Natural killer cell treated with Interleukin-12 subunit alpha and Interleukin-12 subunit beta and Interleukin-15 and Interleukin-18, amount 100 ng/mL, for 72 hours (primary cell): ENCODE data around the gene KLHL29. TPM values are rescaled to one million over a fixed set of nuclear protein-coding genes. Genes with fewer than 3 reads are reported as not detected.
A peak's percentile ranks its signal among the peaks of the same experiment; 100 is the strongest.

ENCODE experiments used
- ATAC-seq, 2 donors: fragments of 150-1000 bp; cut with Tn5 transposase in 1 of 2; sonication (Bioruptor Pico), chemical (Tn5 transposase) in 1 of 2; 2 replicates each; pipeline ENCODE4 v1.10.0; 2021
- DNase-seq: peaks from one replicate; pipeline ENCODE4 v3.0.0; 2022; ENCODE audit warnings: low spot score
- H3K27ac Mint-ChIP-seq, 2 donors: 1 replicate in 1 of 2; 2 replicates in 1 of 2; pipeline ENCODE4 v1.8.0; 2022; ENCODE audit warnings: mixed read lengths in 2 of 2, mild to moderate bottlenecking in 1 of 2, moderate library complexity in 1 of 2
- H3K27me3 Mint-ChIP-seq, 2 donors: 1 replicate in 1 of 2; 2 replicates in 1 of 2; pipeline ENCODE4 v1.8.0; 2022; ENCODE audit warnings: mixed read lengths in 2 of 2
- H3K36me3 Mint-ChIP-seq: one replicate; pipeline ENCODE4 v1.8.0; 2022; ENCODE audit warnings: mixed read lengths
- H3K4me1 Mint-ChIP-seq, 2 donors: 1 replicate in 1 of 2; 2 replicates in 1 of 2; pipeline ENCODE4 v1.8.0; 2022; ENCODE audit warnings: low read depth in 2 of 2, mixed read lengths in 2 of 2, mild to moderate bottlenecking in 1 of 2
- H3K4me3 Mint-ChIP-seq: one replicate; pipeline ENCODE4 v1.8.0; 2022; ENCODE audit warnings: mixed read lengths
- H3K9me3 Mint-ChIP-seq: 2 replicates; pipeline ENCODE4 v1.8.0; 2022; ENCODE audit warnings: mixed read lengths
- total RNA-seq, 2 donors: library from RNA; stranded (reverse); gene quantifications; one replicate each; pipeline ENCODE4 v1.2.3, GENCODE V29; 2022

The KLHL29 gene
- total RNA-seq, 2 donors from 2014 or later = 0.11 to 0.12 TPM

- Mint-ChIP-seq H3K27me3 (peaks cover 4 to 7% of the 10 kb centered on the region in 2 donors), H3K27ac (no peak overlapping the region), H3K36me3 (no peaks in the 10 kb centered on the region), H3K4me1 (peaks cover 0 to 6% of the 10 kb centered on the region in 2 donors), H3K9me3 (no peaks in the 10 kb centered on the region), H3K4me3 (no peak overlapping the region)
- no peak for ATAC-seq
- no peak for DNase-seq
Measured at GRCh38 chr2:23526835-23527790, 142.1 kb downstream of the KLHL29 start.

- no peak for ATAC-seq
- Mint-ChIP-seq H3K27me3 (peaks cover 4 to 7% of the 10 kb centered on the region in 2 donors), H3K27ac (no peak overlapping the region), H3K4me3 (no peak overlapping the region), H3K36me3 (no peaks in the 10 kb centered on the region), H3K9me3 (no peaks in the 10 kb centered on the region), H3K4me1 (peaks cover 5 to 15% of the 10 kb centered on the region in 2 donors)
- DNase-seq = no peak
Measured at GRCh38 chr2:23528171-23528570, 143.2 kb downstream of the KLHL29 start.

GRCh38 chr2:23528690-23529089 is 143.7 kb downstream of the KLHL29 start:
- no peak overlapping the region for H3K27ac Mint-ChIP-seq
- peaks cover 4 to 7% of the 10 kb centered on the region in 2 donors for H3K27me3 Mint-ChIP-seq
- no peaks in the 10 kb centered on the region for H3K36me3 Mint-ChIP-seq
- no peak for ATAC-seq
- H3K9me3 Mint-ChIP-seq = no peaks in the 10 kb centered on the region
- no peak overlapping the region for H3K4me3 Mint-ChIP-seq
- DNase-seq = no peak
- peaks cover 5 to 15% of the 10 kb centered on the region in 2 donors for H3K4me1 Mint-ChIP-seq

- ATAC-seq (no peak), DNase-seq (no peak)
- H3K36me3 Mint-ChIP-seq = no peaks in the 10 kb centered on the region
- H3K4me3 Mint-ChIP-seq = no peak overlapping the region
- H3K4me1 Mint-ChIP-seq = peaks cover 5 to 15% of the 10 kb centered on the region in 2 donors
- peaks cover 4 to 7% of the 10 kb centered on the region in 2 donors for H3K27me3 Mint-ChIP-seq
- no peak overlapping the region for H3K27ac Mint-ChIP-seq
- H3K9me3 Mint-ChIP-seq = no peaks in the 10 kb centered on the region
Measured at GRCh38 chr2:23529659-23530058, 144.7 kb downstream of the KLHL29 start.

- H3K27ac Mint-ChIP-seq = no peak overlapping the region
- no peak for DNase-seq
- H3K4me3 Mint-ChIP-seq = no peak overlapping the region
- H3K36me3 Mint-ChIP-seq = no peaks in the 10 kb centered on the region
- peaks cover 5 to 16% of the 10 kb centered on the region in 2 donors for H3K4me1 Mint-ChIP-seq
- H3K9me3 Mint-ChIP-seq = no peaks in the 10 kb centered on the region
- ATAC-seq = no peak
- peaks cover 4 to 7% of the 10 kb centered on the region in 2 donors for H3K27me3 Mint-ChIP-seq
Measured at GRCh38 chr2:23530206-23530908, 145.4 kb downstream of the KLHL29 start.

GRCh38 chr2:23530909-23531276 is 145.9 kb downstream of the KLHL29 start:
- Mint-ChIP-seq H3K9me3 (no peaks in the 10 kb centered on the region), H3K4me1 (peaks cover 5 to 17% of the 10 kb centered on the region in 2 donors), H3K4me3 (no peak overlapping the region), H3K27me3 (peaks cover 2 to 4% of the 10 kb centered on the region in 2 donors), H3K36me3 (no peaks in the 10 kb centered on the region), H3K27ac (no peak overlapping the region)
- DNase-seq (no peak), ATAC-seq (no peak)

GRCh38 chr2:23531280-23531679 is 146.3 kb downstream of the KLHL29 start:
- no peak overlapping the region for H3K4me3 Mint-ChIP-seq
- ATAC-seq (no peak), DNase-seq (no peak)
- no peaks in the 10 kb centered on the region for H3K9me3 Mint-ChIP-seq
- no peaks in the 10 kb centered on the region for H3K36me3 Mint-ChIP-seq
- peaks cover 5 to 15% of the 10 kb centered on the region in 2 donors for H3K4me1 Mint-ChIP-seq
- no peak overlapping the region for H3K27ac Mint-ChIP-seq
- no peaks in the 10 kb centered on the region for H3K27me3 Mint-ChIP-seq

GRCh38 chr2:23531881-23532280 is 146.9 kb downstream of the KLHL29 start:
- Mint-ChIP-seq H3K4me1 (peaks cover 5 to 15% of the 10 kb centered on the region in 2 donors), H3K4me3 (no peak overlapping the region), H3K27ac (no peak overlapping the region)

GRCh38 chr2:23532391-23533337 is 147.7 kb downstream of the KLHL29 start:
- Mint-ChIP-seq H3K27ac (peak overlapping the region; percentile 47 to 88), H3K36me3 (no peaks in the 10 kb centered on the region), H3K9me3 (no peaks in the 10 kb centered on the region), H3K4me1 (peaks cover 5 to 15% of the 10 kb centered on the region in 2 donors), H3K4me3 (peak overlapping the region; percentile 55), H3K27me3 (no peaks in the 10 kb centered on the region)
- ATAC-seq (peak in 1 of 2 donors; percentile 39), DNase-seq (no peak)

More at GRCh38 chr2:23531881-23532280, 146.9 kb downstream of the KLHL29 start:
- H3K36me3 Mint-ChIP-seq = no peaks in the 10 kb centered on the region
- no peaks in the 10 kb centered on the region for H3K27me3 Mint-ChIP-seq
- DNase-seq (no peak), ATAC-seq (no peak)
- H3K9me3 Mint-ChIP-seq = no peaks in the 10 kb centered on the region

- Mint-ChIP-seq H3K36me3 (no peaks in the 10 kb centered on the region), H3K27me3 (no peaks in the 10 kb centered on the region), H3K27ac (no peak overlapping the region), H3K4me1 (peaks cover 5 to 15% of the 10 kb centered on the region in 2 donors), H3K9me3 (no peaks in the 10 kb centered on the region), H3K4me3 (no peak overlapping the region)
- DNase-seq (no peak), ATAC-seq (no peak)
Measured at GRCh38 chr2:23533338-23533695, 148.3 kb downstream of the KLHL29 start.

- Mint-ChIP-seq H3K27ac (no peak overlapping the region), H3K36me3 (no peaks in the 10 kb centered on the region), H3K4me1 (peaks cover 5 to 15% of the 10 kb centered on the region in 2 donors), H3K27me3 (peaks cover 0 to under 1% of the 10 kb centered on the region in 2 donors), H3K9me3 (no peaks in the 10 kb centered on the region), H3K4me3 (no peak overlapping the region)
- DNase-seq (no peak), ATAC-seq (no peak)
Measured at GRCh38 chr2:23534771-23535170, 149.8 kb downstream of the KLHL29 start.

- H3K27me3 Mint-ChIP-seq = peaks cover 5 to 10% of the 10 kb centered on the region in 2 donors
- DNase-seq = no peak
- no peak overlapping the region for H3K27ac Mint-ChIP-seq
- H3K36me3 Mint-ChIP-seq = no peaks in the 10 kb centered on the region
- no peak for ATAC-seq
- H3K4me3 Mint-ChIP-seq = no peak overlapping the region
- H3K9me3 Mint-ChIP-seq = no peaks in the 10 kb centered on the region
- H3K4me1 Mint-ChIP-seq = peaks cover 5 to 15% of the 10 kb centered on the region in 2 donors
Measured at GRCh38 chr2:23536326-23536725, 151.3 kb downstream of the KLHL29 start.

GRCh38 chr2:23537991-23538390 is 153.0 kb downstream of the KLHL29 start:
- no peak overlapping the region for H3K4me3 Mint-ChIP-seq
- H3K9me3 Mint-ChIP-seq = no peaks in the 10 kb centered on the region
- no peak overlapping the region for H3K27ac Mint-ChIP-seq
- H3K4me1 Mint-ChIP-seq = peaks cover 0 to 3% of the 10 kb centered on the region in 2 donors
- H3K36me3 Mint-ChIP-seq = no peaks in the 10 kb centered on the region
- ATAC-seq (no peak), DNase-seq (no peak)
- peaks cover 9 to 10% of the 10 kb centered on the region in 2 donors for H3K27me3 Mint-ChIP-seq
